HG02610 (cell line): ENCODE data around the gene PACRG.
"Not testable (repeated sequence)": the region's sequence is repeated elsewhere in the genome, so short reads cannot be mapped to it uniquely, and the experiment has no call there.

Experiments
- ATAC-seq: cut with Tn5 transposase; IDR thresholded peaks from one replicate; pipeline ENCODE4 v1.9.1; 2021; ENCODE audit warnings: mild to moderate bottlenecking, moderate library complexity; ENCODE audit not compliant: unreplicated experiment

PACRG gene

GRCh38 chr6:162727322-162728182 lies at the start of gene PACRG, which contains the start of gene PRKN:
PACRG (plus strand) TSS chr6:162727974.
PRKN (minus strand) TSS chr6:162727766.
- ATAC-seq, result peak; percentile 99

- not testable (repeated sequence) for ATAC-seq
Measured at GRCh38 chr6:162678896-162679295, 48.9 kb upstream of the PACRG start.

- no peak for ATAC-seq
Measured at GRCh38 chr6:162679681-162680080, 48.1 kb upstream of the PACRG start.

GRCh38 chr6:162680367-162680766 lies 47.4 kb upstream of the PACRG start:
- no peak for ATAC-seq

- no peak for ATAC-seq
Measured at GRCh38 chr6:162680871-162681270, 46.9 kb upstream of the PACRG start.

GRCh38 chr6:162681447-162681846 lies 46.3 kb upstream of the PACRG start:
- no peak for ATAC-seq

- no peak for ATAC-seq
Measured at GRCh38 chr6:162683135-162683534, 44.6 kb upstream of the PACRG start.

GRCh38 chr6:162684052-162684451 lies 43.7 kb upstream of the PACRG start:
- ATAC-seq, result no peak

- ATAC-seq, result no peak
Measured at GRCh38 chr6:162684961-162685360, 42.8 kb upstream of the PACRG start.

GRCh38 chr6:162685586-162685985 lies 42.2 kb upstream of the PACRG start:
- no peak for ATAC-seq

GRCh38 chr6:162688751-162689345 lies 38.9 kb upstream of the PACRG start:
- ATAC-seq, result no peak

GRCh38 chr6:162690158-162690557 lies 37.6 kb upstream of the PACRG start:
- no peak for ATAC-seq

GRCh38 chr6:162697872-162698403 lies 29.8 kb upstream of the PACRG start:
- no peak for ATAC-seq

GRCh38 chr6:162698440-162698839 lies 29.3 kb upstream of the PACRG start:
- no peak for ATAC-seq

- no peak for ATAC-seq
Measured at GRCh38 chr6:162699961-162700360, 27.8 kb upstream of the PACRG start.

GRCh38 chr6:162700966-162701365 lies 26.8 kb upstream of the PACRG start:
- ATAC-seq, result no peak

GRCh38 chr6:162701551-162701950 lies 26.2 kb upstream of the PACRG start:
- ATAC-seq, result no peak

- no peak for ATAC-seq
Measured at GRCh38 chr6:162702446-162702845, 25.3 kb upstream of the PACRG start.

- no peak for ATAC-seq
Measured at GRCh38 chr6:162704001-162704400, 23.8 kb upstream of the PACRG start.

- no peak for ATAC-seq
Measured at GRCh38 chr6:162705736-162706135, 22.0 kb upstream of the PACRG start.

GRCh38 chr6:162706232-162706631 lies 21.5 kb upstream of the PACRG start:
- no peak for ATAC-seq

GRCh38 chr6:162708971-162709370 lies 18.8 kb upstream of the PACRG start:
- ATAC-seq, result no peak
